GM18499 (cell line): ENCODE results near the gene TRABD2B.

Experiments
- ATAC-seq: cut with Tn5 transposase; IDR thresholded peaks from one replicate; pipeline ENCODE4 v1.9.1; 2021; ENCODE audit warnings: moderate number of reproducible peaks; ENCODE audit not compliant: insufficient read depth, unreplicated experiment

Gene TRABD2B

GRCh38 chr1:47997289-47998200 lies at the start of gene TRABD2B:
Gene TRABD2B (minus strand): TSS chr1:47997385.
- no peak for ATAC-seq

- ATAC-seq = no peak
These were observed 47.1 kb upstream of the TRABD2B start for GRCh38 chr1:48044311-48044710.

GRCh38 chr1:48043622-48044021 lies 46.4 kb upstream of the TRABD2B start:
- ATAC-seq = no peak

- no peak for ATAC-seq
These were observed 43.0 kb upstream of the TRABD2B start for GRCh38 chr1:48040154-48040553.

- ATAC-seq = no peak
These were observed 42.2 kb upstream of the TRABD2B start for GRCh38 chr1:48039088-48040054.

GRCh38 chr1:48038270-48038767 lies 41.1 kb upstream of the TRABD2B start:
- ATAC-seq = no peak

- no peak for ATAC-seq
These were observed 39.6 kb upstream of the TRABD2B start for GRCh38 chr1:48036710-48037355.

GRCh38 chr1:48035371-48036141 lies 38.4 kb upstream of the TRABD2B start:
- no peak for ATAC-seq

- ATAC-seq = no peak
These were observed 36.4 kb upstream of the TRABD2B start for GRCh38 chr1:48033495-48034045.

GRCh38 chr1:48031676-48032075 lies 34.5 kb upstream of the TRABD2B start:
- no peak for ATAC-seq

GRCh38 chr1:48030696-48031365 lies 33.6 kb upstream of the TRABD2B start:
- no peak for ATAC-seq

GRCh38 chr1:48030211-48030610 lies 33.0 kb upstream of the TRABD2B start:
- no peak for ATAC-seq

- ATAC-seq = no peak
These were observed 31.3 kb upstream of the TRABD2B start for GRCh38 chr1:48028218-48029069.

- no peak for ATAC-seq
These were observed 30.3 kb upstream of the TRABD2B start for GRCh38 chr1:48027533-48027835.

- ATAC-seq = no peak
These were observed 29.7 kb upstream of the TRABD2B start for GRCh38 chr1:48026701-48027532.

- ATAC-seq = no peak
These were observed 29.1 kb upstream of the TRABD2B start for GRCh38 chr1:48026275-48026674.

- ATAC-seq = no peak
These were observed 27.9 kb upstream of the TRABD2B start for GRCh38 chr1:48025076-48025475.
